GM12878 (cell line): ENCODE data around the gene MRGPRF. TPM values are rescaled to one million over a fixed set of nuclear protein-coding genes. Genes with fewer than 3 reads are reported as not detected.

Experiments used
- ATAC-seq: fragments of 200-7000 bp; cut with Tn5 transposase; 3 replicates; pipeline ENCODE4 v1.9.1; 2020; ENCODE audit warnings: mild to moderate bottlenecking, moderate library complexity
- BruUV-seq: library from RNA; stranded (reverse); fragments of 400-500 nt; replicated peaks from 2 replicates; lab custom pipeline; 2021; lab: Mats Ljungman, UMichigan
- CTCF ChIA-PET: fragments of 300-600 bp; sonication (Branson Sonifier 250); formaldehyde crosslinking; extraction: SDS; loops from one replicate; lab custom pipeline; 2021; ENCODE audit warnings: inconsistent platforms; lab: Yijun Ruan, JAX
- POLR2A ChIA-PET: fragments of 350-600 bp; formaldehyde crosslinking; extraction: SDS; loops from one replicate; lab custom pipeline; 2021; ENCODE audit warnings: inconsistent platforms; lab: Charles Lee
- RAD21 ChIA-PET: fragments of 300-600 bp; sonication (Branson Sonifier 250); formaldehyde crosslinking; loops from one replicate; lab custom pipeline; 2023; ENCODE audit warnings: antibody characterized with exemption; ENCODE audit not compliant: unreplicated experiment; lab: Charles Lee
- SMC1A ChIA-PET: fragments of 300-600 bp; sonication (Branson Sonifier 250); formaldehyde crosslinking; loops from one replicate; lab custom pipeline; 2023; ENCODE audit not compliant: unreplicated experiment, uncharacterized antibody; lab: Charles Lee
- DNase-seq: peaks from one replicate; pipeline ENCODE4 v3.0.0-alpha.2; 2011; ENCODE audit warnings: low read depth, low spot score
- FAIRE-seq: peaks from 3 replicates; lab custom pipeline; 2011; peaks lifted over from hg19 to GRCh38; lab: Jason Lieb, UNC
- H2AFZ ChIP-seq: 2 replicates; pipeline ENCODE4 v1.6.0; 2011; ENCODE audit warnings: low read depth, low read length, control low read depth; ENCODE audit not compliant: control insufficient read depth
- H3K27ac ChIP-seq: 2 replicates; pipeline ENCODE4 v1.5.1; 2011; ENCODE audit warnings: control low read depth; ENCODE audit not compliant: control insufficient read depth, insufficient read depth
- H3K27me3 ChIP-seq, 2 experiments: replicated peaks in 1 of 2; 2 replicates each; pipeline versions ENCODE4 v1.6.0 to v1.6.1; 2011; ENCODE audit warnings: low read length in 1 of 2; ENCODE audit not compliant: control insufficient read depth in 2 of 2, insufficient read depth in 2 of 2
- H3K36me3 ChIP-seq, 2 experiments: 2 replicates each; pipeline ENCODE4 v1.5.1; 2011; ENCODE audit warnings: low read length in 1 of 2; ENCODE audit not compliant: control insufficient read depth in 2 of 2, insufficient read depth in 2 of 2
- H3K4me1 ChIP-seq: 2 replicates; pipeline ENCODE4 v1.6.1; 2011; ENCODE audit warnings: mild to moderate bottlenecking, low read length, moderate library complexity, mixed read lengths; ENCODE audit not compliant: control insufficient read depth, insufficient read depth
- H3K4me2 ChIP-seq: 2 replicates; pipeline ENCODE4 v1.6.0; 2011; ENCODE audit warnings: control low read depth; ENCODE audit not compliant: control insufficient read depth, insufficient read depth
- H3K4me3 ChIP-seq: fragments of 200-600 bp; sonication (generic); 2 replicates; pipeline ENCODE4 v1.5.1; 2016
- H3K79me2 ChIP-seq: 2 replicates; pipeline ENCODE4 v1.6.0; 2011; ENCODE audit warnings: low read length; ENCODE audit not compliant: control insufficient read depth, insufficient read depth
- H3K9ac ChIP-seq: 2 replicates; pipeline ENCODE4 v1.8.0; 2011; ENCODE audit warnings: low read length, control low read depth, mixed read lengths; ENCODE audit not compliant: control insufficient read depth, insufficient read depth
- H3K9me3 ChIP-seq: replicated peaks from 3 replicates; pipeline ENCODE4 v1.5.1; 2011; ENCODE audit warnings: mild to moderate bottlenecking, low read length; ENCODE audit not compliant: control insufficient read depth, insufficient read depth
- H4K20me1 ChIP-seq: 2 replicates; pipeline ENCODE4 v1.6.0; 2011; ENCODE audit not compliant: control insufficient read depth, insufficient read depth
- BACH1 ChIP-seq: fragments of 450-650 bp; IDR thresholded peaks from 2 replicates; pipeline ENCODE4 v1.6.1; 2017; ENCODE audit warnings: mild to moderate bottlenecking, borderline replicate concordance
- EED ChIP-seq: sonication (generic); IDR thresholded peaks from 2 replicates; pipeline ENCODE4 v1.6.1; 2016; ENCODE audit warnings: antibody characterized with exemption, low read depth
- FOXK2 ChIP-seq: fragments of 450-650 bp; IDR thresholded peaks from 2 replicates; pipeline ENCODE4 v1.6.1; 2017; ENCODE audit warnings: mild to moderate bottlenecking, moderate library complexity
- HDAC2 ChIP-seq: fragments of 200-600 bp; sonication (generic); IDR thresholded peaks from 2 replicates; pipeline ENCODE4 v1.6.1; 2017
- KAT2A ChIP-seq: conservative IDR thresholded peaks from 2 replicates; pipeline ENCODE4 v1.6.1; 2011; ENCODE audit warnings: low read depth, low read length; ENCODE audit not compliant: control insufficient read depth
- MAX ChIP-seq: IDR thresholded peaks from 2 replicates; pipeline ENCODE4 v1.6.1; 2012; ENCODE audit warnings: low read depth, low read length, improper control_type of control experiment
- RAD51 ChIP-seq: fragments of 450-650 bp; IDR thresholded peaks from 2 replicates; pipeline ENCODE4 v1.6.1; 2016; ENCODE audit warnings: moderate library complexity, mild to moderate bottlenecking, inconsistent platforms
- SKIL ChIP-seq: fragments of 450-650 bp; IDR thresholded peaks from 2 replicates; pipeline ENCODE4 v1.6.1; 2017; ENCODE audit warnings: mild to moderate bottlenecking, low read depth, inconsistent platforms; ENCODE audit not compliant: poor library complexity, severe bottlenecking
- SMARCA5 ChIP-seq: fragments of 450-650 bp; IDR thresholded peaks from 2 replicates; pipeline ENCODE4 v1.6.1; 2017; ENCODE audit warnings: mild to moderate bottlenecking
- SREBF2 ChIP-seq: IDR thresholded peaks from 2 replicates; pipeline ENCODE4 v1.6.1; 2012; ENCODE audit warnings: mild to moderate bottlenecking, low read length
- SRF ChIP-seq, 2 experiments: IDR thresholded peaks; 2 replicates each; pipeline ENCODE4 v1.6.1; 2011; ENCODE audit warnings: low read depth in 2 of 2, low read length in 2 of 2, mild to moderate bottlenecking in 1 of 2, moderate library complexity in 1 of 2
- STAT1 ChIP-seq: fragments of 450-650 bp; conservative IDR thresholded peaks from 2 replicates; pipeline ENCODE4 v1.6.1; 2014; ENCODE audit warnings: antibody characterized with exemption, mild to moderate bottlenecking
- STAT3 ChIP-seq: IDR thresholded peaks from 2 replicates; pipeline ENCODE4 v1.6.1; 2011; ENCODE audit warnings: low read depth, low read length, improper control_type of control experiment
- WGBS: methylation state at CpG from one replicate; pipeline ENCODE4 v1.1.6; 2016; ENCODE audit warnings: low lambda C conversion rate; ENCODE audit not compliant: insufficient replicate concordance, insufficient coverage; ENCODE audit errors: missing lambda C conversion rate; 5-methylcytosine and 5-hydroxymethylcytosine counted together
- in situ Hi-C: fragments of 300-500 bp; cut with MboI; formaldehyde crosslinking; loops from 9 replicates; pipeline ENCODE4 v1.14.3; 2018; ENCODE audit warnings: mixed read lengths
- intact Hi-C: fragments of 100-400 bp; cut with micrococcal nuclease; formaldehyde crosslinking; loops from one replicate; pipeline ENCODE4 v1.14.2; 2022; ENCODE audit not compliant: unreplicated experiment
- polyA plus RNA-seq, 11 experiments: library from polyadenylated mRNA; depleted of rRNA in 4 of 11; unstranded in 6 of 11; stranded (reverse) in 5 of 11; fragments of >200 nt; fragmentation: Nextera tagmentation in 4 of 11; fragmentation: Illumina TruSeq in 1 of 11; extraction: Ambion mirVana in 4 of 11; extraction: Trizol in 1 of 11; gene quantifications; 1 replicate in 1 of 11; 2 replicates in 10 of 11; pipeline versions ENCODE4 v1.2.1 to v1.2.3, GENCODE V29; 2011 to 2016; ENCODE audit warnings: inconsistent platforms in 2 of 11, missing spikeins in 2 of 11, low read depth in 1 of 11
- total RNA-seq, 4 experiments: library from RNA; depleted of rRNA in 3 of 4; stranded (reverse); fragments of >200 nt in 3 of 4; fragmentation: Illumina TruSeq in 1 of 4; extraction: Trizol in 1 of 4; gene quantifications; 2 replicates each; pipeline versions ENCODE4 v1.2.1 to v1.2.3, GENCODE V29; 2013 to 2021

MRGPRF gene
- total and polyA plus RNA-seq, 10 of the 15 experiments (the other 5 are each of a cell fraction or from before 2014, with no cell fraction given), result not detected

GRCh38 chr11:69001243-69002081 is 11.6 kb downstream of the MRGPRF start:
- FAIRE-seq (no peak), ATAC-seq (no peak), DNase-seq (no peak)
- ChIA-PET POLR2A (no interaction called here), RAD21 (no interaction called here), CTCF (no interaction called here), SMC1A (no interaction called here)
- Histone ChIP-seq H3K9ac (no peak overlapping the region), H3K36me3 (no peaks in the 10 kb centered on the region), H3K27ac (no peak overlapping the region), H3K9me3 (no peaks in the 10 kb centered on the region), H3K4me1 (no peaks in the 10 kb centered on the region; the same call in 1 of the 2 replicates), H3K79me2 (no peaks in the 10 kb centered on the region), H2AFZ (no peak overlapping the region)
- BruUV-seq, result no TSS peak
- intact Hi-C loops, result no loop called here
- in situ Hi-C loops, result no loop called here
- no peak for TF ChIP-seq FOXK2
- no peak for TF ChIP-seq HDAC2
- TF ChIP-seq SREBF2, result no peak
- no peak for TF ChIP-seq STAT1
- no peak for TF ChIP-seq RAD51
- no peak for TF ChIP-seq EED
- TF ChIP-seq BACH1, result no peak
- no peak for TF ChIP-seq SMARCA5
- TF ChIP-seq SRF (IDR thresholded peaks at IDR 0.05; ENCODE audit: low read depth in 2 of 2, low read length in 2 of 2), result no peak
- TF ChIP-seq STAT3, result no peak
- TF ChIP-seq SKIL, result no peak
- no peak for TF ChIP-seq MAX
- no peak for TF ChIP-seq KAT2A
- TF ChIP-seq, all 136 proteins: peak for 0
- Histone ChIP-seq H3K4me2 (no peak overlapping the region), H3K27me3 (peaks cover 0 to 3% of the 10 kb centered on the region in 2 experiments; a peak in 2 of 4 replicates), H3K4me3 (no peak overlapping the region), H4K20me1 (no peaks in the 10 kb centered on the region)
- 49% methylated on average over 23 of the region's 23 CpGs for WGBS
